BJ (cell line): ENCODE data around the gene CCM2. TPM values are rescaled to one million over a fixed set of nuclear protein-coding genes. Genes with fewer than 3 reads are reported as not detected.

Experiments
- CTCF ChIA-PET: fragments of 350-600 bp; formaldehyde crosslinking; extraction: SDS; loops from one replicate; lab custom pipeline; 2021; ENCODE audit warnings: antibody characterized with exemption, inconsistent platforms; lab: Yijun Ruan, JAX
- POLR2A ChIA-PET: fragments of 300-600 bp; sonication (Branson Sonifier 250); formaldehyde crosslinking; extraction: SDS; loops from one replicate; lab custom pipeline; 2021; ENCODE audit warnings: antibody characterized with exemption; lab: Charles Lee
- DNase-seq: peaks from one replicate; pipeline ENCODE4 v3.0.0-alpha.2; 2011; ENCODE audit warnings: low read depth
- H3K27me3 ChIP-seq: 2 replicates; pipeline ENCODE4 v1.6.0; 2011; ENCODE audit warnings: low read length; ENCODE audit not compliant: control insufficient read depth, insufficient read depth
- H3K36me3 ChIP-seq: 2 replicates; pipeline ENCODE4 v1.5.1; 2011; ENCODE audit warnings: low read length; ENCODE audit not compliant: control insufficient read depth, insufficient read depth
- H3K4me3 ChIP-seq: 2 replicates; pipeline ENCODE4 v1.5.1; 2011; ENCODE audit warnings: low read depth, mild to moderate bottlenecking, control low read depth, low read length
- polyA plus RNA-seq: library from polyadenylated mRNA; depleted of rRNA; stranded (reverse); fragments of >200 nt; gene quantifications from 2 replicates; pipeline ENCODE4 v1.2.3, GENCODE V29; 2011
- TF ChIP-seq, protein P1 (sequence below): IDR thresholded peaks from 2 replicates; pipeline ENCODE4 v1.5.1; 2011; ENCODE audit warnings: low read depth, mild to moderate bottlenecking, control low read depth, inconsistent platforms, low read length, moderate library complexity; ENCODE audit not compliant: insufficient read depth

The CCM2 gene
- polyA plus RNA-seq, 1 experiment = 48.2 TPM

DNA sequence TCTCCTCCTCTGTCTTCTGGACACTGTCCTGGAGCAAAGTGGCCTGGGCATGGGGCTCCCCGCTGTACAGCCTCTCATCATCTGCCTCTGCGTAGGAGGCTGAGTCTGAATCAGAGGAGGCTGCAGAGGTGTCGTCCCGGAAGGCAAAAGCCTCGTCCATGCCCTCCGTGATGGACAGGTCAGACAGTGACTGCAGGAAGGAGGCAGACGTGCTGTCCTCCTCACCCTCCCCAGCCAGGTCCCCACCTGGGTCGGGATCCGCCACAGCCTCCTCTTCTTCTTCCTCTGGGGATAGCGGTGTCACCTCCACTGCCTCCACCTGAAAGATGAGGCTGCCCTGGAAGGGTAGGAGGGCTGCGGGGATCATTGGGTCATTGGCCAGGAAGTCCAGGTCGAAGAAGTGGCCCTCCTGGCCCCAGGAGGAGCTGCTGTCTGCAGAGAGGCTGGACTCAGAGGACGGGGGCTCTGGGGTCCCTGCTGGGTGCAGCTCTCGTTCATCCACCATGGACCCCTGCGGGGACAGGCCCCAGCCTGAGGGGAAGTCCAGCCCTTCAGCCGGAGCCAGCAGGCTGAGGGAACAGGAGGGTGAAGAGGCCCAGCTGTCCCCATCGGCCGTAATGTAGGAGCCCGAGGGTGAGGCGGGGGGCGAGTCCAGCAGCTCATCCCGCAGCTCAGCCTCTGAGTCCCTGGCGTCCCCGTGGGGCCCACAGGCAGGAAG lies 85.1 kb downstream of the CCM2 start:
- no peak for DNase-seq
- H3K27me3 ChIP-seq = no peaks in the 10 kb centered on the region

DNA sequence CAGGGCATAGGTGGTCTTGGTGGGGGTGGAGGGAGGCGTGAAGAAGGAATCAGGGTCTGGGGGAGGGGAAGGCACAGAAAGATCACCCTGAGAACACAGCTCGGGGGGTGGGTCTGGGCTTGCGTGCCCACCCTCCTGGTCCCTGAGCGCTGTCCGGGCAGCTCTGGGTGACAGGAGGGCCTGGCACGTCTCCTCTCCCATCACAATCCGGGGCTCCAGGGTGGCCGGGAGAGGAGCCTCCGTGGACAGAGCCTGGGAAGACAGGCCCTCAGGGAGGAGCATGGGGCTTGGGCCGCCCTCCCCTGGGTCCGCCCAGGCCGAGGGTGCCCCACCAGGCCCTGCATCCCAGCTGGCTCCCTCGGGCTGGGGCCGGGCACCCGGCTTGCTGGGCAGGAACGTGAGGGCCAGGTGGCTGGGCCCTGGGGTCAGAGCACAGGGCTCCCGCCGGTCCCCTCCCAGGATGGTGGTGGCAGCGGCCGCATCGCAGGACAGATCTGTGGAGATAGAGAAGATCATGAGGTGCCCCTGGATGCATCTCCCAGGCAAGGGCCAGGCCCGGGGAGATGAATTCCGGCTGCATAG lies 85.7 kb downstream of the CCM2 start:
- no peak overlapping the region for H3K4me3 ChIP-seq
- H3K27me3 ChIP-seq = no peaks in the 10 kb centered on the region
- CTCF ChIA-PET = no interaction called here
- H3K36me3 ChIP-seq = 0 out of 2 replicates have a peak, but pooled peaks cover 1% of the 10 kb centered on the region
- POLR2A ChIA-PET = no interaction called here
- TF ChIP-seq, protein P1, sequence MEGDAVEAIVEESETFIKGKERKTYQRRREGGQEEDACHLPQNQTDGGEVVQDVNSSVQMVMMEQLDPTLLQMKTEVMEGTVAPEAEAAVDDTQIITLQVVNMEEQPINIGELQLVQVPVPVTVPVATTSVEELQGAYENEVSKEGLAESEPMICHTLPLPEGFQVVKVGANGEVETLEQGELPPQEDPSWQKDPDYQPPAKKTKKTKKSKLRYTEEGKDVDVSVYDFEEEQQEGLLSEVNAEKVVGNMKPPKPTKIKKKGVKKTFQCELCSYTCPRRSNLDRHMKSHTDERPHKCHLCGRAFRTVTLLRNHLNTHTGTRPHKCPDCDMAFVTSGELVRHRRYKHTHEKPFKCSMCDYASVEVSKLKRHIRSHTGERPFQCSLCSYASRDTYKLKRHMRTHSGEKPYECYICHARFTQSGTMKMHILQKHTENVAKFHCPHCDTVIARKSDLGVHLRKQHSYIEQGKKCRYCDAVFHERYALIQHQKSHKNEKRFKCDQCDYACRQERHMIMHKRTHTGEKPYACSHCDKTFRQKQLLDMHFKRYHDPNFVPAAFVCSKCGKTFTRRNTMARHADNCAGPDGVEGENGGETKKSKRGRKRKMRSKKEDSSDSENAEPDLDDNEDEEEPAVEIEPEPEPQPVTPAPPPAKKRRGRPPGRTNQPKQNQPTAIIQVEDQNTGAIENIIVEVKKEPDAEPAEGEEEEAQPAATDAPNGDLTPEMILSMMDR = no peak
- no peak for DNase-seq

More for the DNA sequence above, 85.1 kb downstream of the CCM2 start:
- H3K36me3 ChIP-seq = 0 out of 2 replicates have a peak, but pooled peaks cover 1% of the 10 kb centered on the region
- ChIA-PET POLR2A (no interaction called here), CTCF (no interaction called here)
- H3K4me3 ChIP-seq = no peak overlapping the region
- TF ChIP-seq, protein P1 = no peak

DNA sequence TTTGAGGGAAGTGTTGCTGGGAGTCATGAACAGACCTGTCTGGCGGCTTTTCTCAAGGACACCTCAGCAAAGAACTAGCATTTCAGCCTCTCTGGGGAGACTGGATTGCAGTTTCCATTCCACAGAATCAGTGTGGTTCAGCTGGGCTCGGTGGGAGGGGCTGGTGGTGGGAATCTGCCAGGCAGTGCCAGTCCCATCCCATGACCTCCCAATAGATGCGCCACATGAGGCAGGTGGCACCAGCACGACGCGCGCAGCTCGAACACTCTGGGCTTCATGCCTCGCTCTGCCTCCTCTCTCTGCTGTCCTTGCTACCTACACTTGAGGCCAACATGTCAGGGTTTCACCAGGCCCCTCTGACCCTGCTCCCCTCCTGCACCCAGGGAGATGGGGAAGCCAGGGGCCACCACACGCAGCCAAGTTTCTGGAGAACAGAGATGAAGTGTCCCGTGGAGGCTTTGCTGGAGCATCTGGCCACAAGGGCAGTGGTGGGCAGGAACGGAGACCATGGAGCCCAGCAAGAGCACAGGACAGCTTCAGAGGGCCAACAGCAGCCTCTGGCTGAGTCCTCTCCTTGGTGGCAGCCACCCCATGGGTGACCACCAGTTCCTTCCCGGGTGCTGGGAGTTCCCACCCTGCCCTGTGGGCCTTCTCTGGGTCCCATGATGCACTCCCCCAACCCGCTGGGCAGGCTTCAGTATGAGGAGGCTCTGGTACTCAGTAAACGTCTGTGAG lies 86.5 kb downstream of the CCM2 start:
- TF ChIP-seq, protein P1 = no peak
- Histone ChIP-seq H3K27me3 (no peaks in the 10 kb centered on the region), H3K4me3 (no peak overlapping the region), H3K36me3 (no peaks in the 10 kb centered on the region)
- POLR2A ChIA-PET = no interaction called here
- CTCF ChIA-PET = interaction anchor here (1.7 kb wide), 1 partner anchor 113 kb away, joined by 4 read pairs; no protein-coding TSS in a partner anchor
- DNase-seq = no peak

DNA sequence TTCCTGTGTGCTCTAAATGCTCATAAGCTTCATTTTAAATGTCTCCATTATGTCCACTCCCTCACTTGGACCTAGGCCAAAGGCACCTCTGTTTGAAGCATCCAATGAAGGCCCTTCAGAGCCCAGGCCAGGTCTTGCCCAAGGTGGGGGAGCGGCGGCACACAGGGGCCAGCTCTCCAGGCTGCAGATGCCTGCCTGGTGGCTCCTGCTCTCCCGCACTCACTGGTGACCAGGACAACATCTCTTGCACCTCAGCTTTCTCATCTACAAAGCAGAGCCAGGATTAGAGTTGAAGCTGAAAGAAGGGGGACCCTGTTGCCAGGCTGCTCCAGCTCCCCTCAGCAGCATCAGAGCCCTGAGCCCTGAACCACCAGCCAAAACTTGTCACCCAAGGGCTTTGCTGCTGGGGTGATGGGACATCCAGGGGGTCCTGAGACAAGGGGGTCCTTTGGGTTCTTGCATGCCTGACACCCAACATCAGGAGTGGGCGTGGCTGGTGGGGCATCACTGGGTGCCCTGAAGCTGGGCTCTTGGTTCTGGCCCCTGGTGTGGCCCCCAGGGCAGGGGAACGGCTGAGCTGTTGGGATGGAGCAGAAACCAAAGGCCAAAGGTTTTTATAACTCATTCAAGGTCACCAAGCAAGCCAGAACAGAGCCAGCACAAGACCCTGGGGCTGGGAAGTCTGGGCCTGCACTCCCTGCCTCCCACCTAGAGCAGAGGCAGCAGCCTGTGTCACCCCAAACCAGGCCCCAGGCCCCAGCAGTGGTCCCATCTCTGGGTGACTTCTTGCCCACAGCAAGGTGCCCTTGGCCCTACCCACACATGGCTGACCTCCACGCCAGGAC lies 87.5 kb downstream of the CCM2 start:
- ChIA-PET CTCF (interaction anchor here (0.9 to 1.7 kb wide), 2 partner anchors 114 to 123 kb away, joined by 3 to 4 read pairs; no protein-coding TSS in a partner anchor), POLR2A (no interaction called here)
- peak overlapping the region; percentile 63 for H3K4me3 ChIP-seq
- H3K36me3 ChIP-seq = no peaks in the 10 kb centered on the region
- TF ChIP-seq, protein P1 = no peak
- no peaks in the 10 kb centered on the region for H3K27me3 ChIP-seq
- DNase-seq = no peak
